HEK293 (cell line): Measurements from ENCODE around the gene CWF19L1.

Experiments used
- ELK4 ChIP-seq: IDR thresholded peaks from 2 replicates; pipeline ENCODE4 v1.6.1; 2011; ENCODE audit warnings: mild to moderate bottlenecking, low read depth, low read length, borderline replicate concordance
- HIC1 ChIP-seq: fragments of 450-650 bp; formaldehyde crosslinking; IDR thresholded peaks from 2 replicates; pipeline ENCODE4 v1.5.1; 2016; ENCODE audit warnings: missing biosample characterization, missing genetic modification characterization
- IKZF3 ChIP-seq: fragments of 450-650 bp; IDR thresholded peaks from 2 replicates; pipeline ENCODE4 v1.5.0; 2018; ENCODE audit warnings: missing biosample characterization, mild to moderate bottlenecking, missing genetic modification characterization, moderate library complexity
- KLF1 ChIP-seq: fragments of 450-650 bp; formaldehyde crosslinking; IDR thresholded peaks from 2 replicates; pipeline ENCODE4 v1.5.1; 2016; ENCODE audit warnings: missing biosample characterization, missing genetic modification characterization
- KLF16 ChIP-seq: fragments of 450-650 bp; formaldehyde crosslinking; IDR thresholded peaks from 2 replicates; pipeline ENCODE4 v1.5.1; 2017; ENCODE audit warnings: missing biosample characterization, missing genetic modification characterization
- KLF7 ChIP-seq: fragments of 450-650 bp; formaldehyde crosslinking; IDR thresholded peaks from 2 replicates; pipeline ENCODE4 v1.5.1; 2016; ENCODE audit warnings: missing biosample characterization, missing genetic modification characterization, borderline replicate concordance
- MYNN ChIP-seq: fragments of 450-650 bp; formaldehyde crosslinking; IDR thresholded peaks from 2 replicates; pipeline ENCODE4 v1.5.1; 2016; ENCODE audit warnings: missing biosample characterization, missing genetic modification characterization, borderline replicate concordance
- ZBTB26 ChIP-seq: fragments of 450-650 bp; formaldehyde crosslinking; optimal IDR thresholded peaks from 2 replicates; pipeline ENCODE3; 2016; ENCODE audit warnings: missing biosample characterization, mild to moderate bottlenecking, missing genetic modification characterization
- ZBTB44 ChIP-seq: fragments of 450-650 bp; IDR thresholded peaks from 2 replicates; pipeline ENCODE4 v1.5.1; 2018; ENCODE audit warnings: missing biosample characterization, mild to moderate bottlenecking, missing genetic modification characterization
- ZBTB6 ChIP-seq: fragments of 450-650 bp; formaldehyde crosslinking; IDR thresholded peaks from 2 replicates; pipeline ENCODE4 v1.5.1; 2017; ENCODE audit warnings: missing biosample characterization, missing genetic modification characterization
- ZFP37 ChIP-seq: fragments of 450-650 bp; formaldehyde crosslinking; IDR thresholded peaks from 2 replicates; pipeline ENCODE4 v1.5.1; 2016; ENCODE audit warnings: missing biosample characterization, missing genetic modification characterization
- ZFP41 ChIP-seq: fragments of 450-650 bp; formaldehyde crosslinking; IDR thresholded peaks from 2 replicates; pipeline ENCODE4 v1.5.1; 2016; ENCODE audit warnings: missing biosample characterization, missing genetic modification characterization, borderline replicate concordance
- ZNF10 ChIP-seq: fragments of 450-650 bp; formaldehyde crosslinking; IDR thresholded peaks from 2 replicates; pipeline ENCODE4 v1.5.1; 2017; ENCODE audit warnings: missing biosample characterization, missing genetic modification characterization
- ZNF114 ChIP-seq: fragments of 450-650 bp; formaldehyde crosslinking; IDR thresholded peaks from 2 replicates; pipeline ENCODE4 v1.5.0; 2017; ENCODE audit warnings: missing biosample characterization, missing genetic modification characterization
- ZNF140 ChIP-seq: fragments of 450-650 bp; formaldehyde crosslinking; IDR thresholded peaks from 2 replicates; pipeline ENCODE4 v1.5.1; 2016; ENCODE audit warnings: missing biosample characterization, missing genetic modification characterization
- ZNF18 ChIP-seq: fragments of 450-650 bp; formaldehyde crosslinking; IDR thresholded peaks from 2 replicates; pipeline ENCODE4 v1.5.1; 2016; ENCODE audit warnings: missing biosample characterization, missing genetic modification characterization
- ZNF335 ChIP-seq: fragments of 450-650 bp; formaldehyde crosslinking; conservative IDR thresholded peaks from 2 replicates; pipeline ENCODE4 v1.5.1; 2016; ENCODE audit warnings: missing biosample characterization, missing genetic modification characterization
- ZNF350 ChIP-seq: fragments of 450-650 bp; formaldehyde crosslinking; IDR thresholded peaks from 2 replicates; pipeline ENCODE4 v1.5.0; 2017; ENCODE audit warnings: missing biosample characterization, mild to moderate bottlenecking, missing genetic modification characterization
- ZNF394 ChIP-seq: fragments of 450-650 bp; formaldehyde crosslinking; IDR thresholded peaks from 2 replicates; pipeline ENCODE4 v1.5.1; 2016; ENCODE audit warnings: missing biosample characterization, missing genetic modification characterization, mild to moderate bottlenecking, moderate library complexity, borderline replicate concordance
- ZNF398 ChIP-seq: fragments of 450-650 bp; formaldehyde crosslinking; IDR thresholded peaks from 2 replicates; pipeline ENCODE4 v1.5.1; 2017; ENCODE audit warnings: missing biosample characterization, missing genetic modification characterization
- ZNF544 ChIP-seq: fragments of 450-650 bp; formaldehyde crosslinking; IDR thresholded peaks from 2 replicates; pipeline ENCODE4 v1.5.0; 2017; ENCODE audit warnings: missing biosample characterization, missing genetic modification characterization
- ZNF621 ChIP-seq: fragments of 450-650 bp; formaldehyde crosslinking; IDR thresholded peaks from 2 replicates; pipeline ENCODE4 v1.5.1; 2017; ENCODE audit warnings: missing biosample characterization, missing genetic modification characterization
- ZNF623 ChIP-seq: fragments of 450-650 bp; formaldehyde crosslinking; IDR thresholded peaks from 2 replicates; pipeline ENCODE4 v1.5.1; 2016; ENCODE audit warnings: missing biosample characterization, missing genetic modification characterization
- ZNF624 ChIP-seq: fragments of 450-650 bp; formaldehyde crosslinking; IDR thresholded peaks from 2 replicates; pipeline ENCODE4 v1.5.1; 2017; ENCODE audit warnings: missing biosample characterization, missing genetic modification characterization
- ZNF629 ChIP-seq: fragments of 450-650 bp; formaldehyde crosslinking; IDR thresholded peaks from 2 replicates; pipeline ENCODE4 v1.5.1; 2017; ENCODE audit warnings: missing biosample characterization, missing genetic modification characterization
- ZNF664 ChIP-seq: fragments of 450-650 bp; formaldehyde crosslinking; IDR thresholded peaks from 2 replicates; pipeline ENCODE4 v1.5.1; 2016; ENCODE audit warnings: missing biosample characterization, missing genetic modification characterization
- ZNF830 ChIP-seq: fragments of 450-650 bp; IDR thresholded peaks from 2 replicates; pipeline ENCODE4 v1.5.0; 2018; ENCODE audit warnings: missing biosample characterization, missing genetic modification characterization, low read depth, mild to moderate bottlenecking, moderate library complexity
- ZXDB ChIP-seq: fragments of 450-650 bp; formaldehyde crosslinking; IDR thresholded peaks from 2 replicates; pipeline ENCODE4 v1.5.1; 2016; ENCODE audit warnings: missing biosample characterization, missing genetic modification characterization

CWF19L1 gene

GRCh38 chr10:100185364-100186252 lies 81.8 kb downstream of the CWF19L1 start, which contains the start of gene ERLIN1 (continued):
- peak; percentile 86 for TF ChIP-seq ZBTB26 (tag by site-specific recombination)
- peak; percentile 78 for TF ChIP-seq IKZF3 (tag by site-specific recombination)
- TF ChIP-seq ZNF18 (tag by site-specific recombination), result no peak
- peak; percentile 34; the same call in 1 of the 2 replicates for TF ChIP-seq ZBTB44 (tag by site-specific recombination)
- TF ChIP-seq ZNF350 (tag by site-specific recombination), result no peak
- no peak for TF ChIP-seq ZNF10
- no peak for TF ChIP-seq ZNF621 (tag by site-specific recombination)
- TF ChIP-seq ELK4, result no peak
- TF ChIP-seq ZNF114 (tag by site-specific recombination), result no peak
- TF ChIP-seq ZNF830, result no peak
- TF ChIP-seq ZNF623 (tag by site-specific recombination), result no peak; the same call in 1 of the 2 replicates
- TF ChIP-seq KLF7 (tag by site-specific recombination), result no peak
- peak; percentile 27; the same call in 1 of the 2 replicates for TF ChIP-seq KLF16 (tag by site-specific recombination)
- peak; percentile 23; the same call in 1 of the 2 replicates for TF ChIP-seq KLF1
- no peak for TF ChIP-seq ZFP41 (tag by site-specific recombination)
- peak; percentile 38; the same call in 1 of the 2 replicates for TF ChIP-seq ZNF629 (tag by site-specific recombination)
- 0 out of 2 replicates have a peak, but pooled peaks have one; percentile 14 for TF ChIP-seq ZFP37
- peak; percentile 85 for TF ChIP-seq ZNF398 (tag by site-specific recombination)
- TF ChIP-seq ZNF335 (tag by site-specific recombination), result peak; percentile 92
- TF ChIP-seq ZNF624 (tag by site-specific recombination), result no peak
- no peak for TF ChIP-seq ZNF394 (tag by site-specific recombination)
- TF ChIP-seq ZXDB (tag by site-specific recombination), result peak; percentile 75
- TF ChIP-seq ZBTB6 (tag by site-specific recombination), result peak; percentile 9; the same call in 1 of the 2 replicates
- TF ChIP-seq HIC1, result no peak
- no peak for TF ChIP-seq ZNF140 (tag by site-specific recombination)
- no peak for TF ChIP-seq ZNF664 (tag by site-specific recombination)
- TF ChIP-seq ZNF544 (tag by site-specific recombination), result no peak
- 0 out of 2 replicates have a peak, but pooled peaks have one; percentile 6 for TF ChIP-seq MYNN (tag by site-specific recombination)
